NB4 (cell line): ENCODE measurements around the gene PDCD6IP.

Experiments used
- POLR2A ChIP-seq: IDR thresholded peaks from 2 replicates; pipeline ENCODE4 v1.6.1; 2011; ENCODE audit warnings: mild to moderate bottlenecking; ENCODE audit not compliant: insufficient read length; ENCODE audit errors: extremely low read depth
- TF ChIP-seq, protein P1 (sequence below): IDR thresholded peaks from one replicate; pipeline ENCODE4 v1.5.1; 2012; ENCODE audit warnings: low read depth, low read length
- TF ChIP-seq, protein P2 (sequence below): IDR thresholded peaks from 2 replicates; pipeline ENCODE4 v1.6.1; 2011; ENCODE audit warnings: low read depth, low read length

GRCh38 chr3:33858131-33858530 is 59.7 kb downstream of the PDCD6IP start:
- TF ChIP-seq, protein P1, sequence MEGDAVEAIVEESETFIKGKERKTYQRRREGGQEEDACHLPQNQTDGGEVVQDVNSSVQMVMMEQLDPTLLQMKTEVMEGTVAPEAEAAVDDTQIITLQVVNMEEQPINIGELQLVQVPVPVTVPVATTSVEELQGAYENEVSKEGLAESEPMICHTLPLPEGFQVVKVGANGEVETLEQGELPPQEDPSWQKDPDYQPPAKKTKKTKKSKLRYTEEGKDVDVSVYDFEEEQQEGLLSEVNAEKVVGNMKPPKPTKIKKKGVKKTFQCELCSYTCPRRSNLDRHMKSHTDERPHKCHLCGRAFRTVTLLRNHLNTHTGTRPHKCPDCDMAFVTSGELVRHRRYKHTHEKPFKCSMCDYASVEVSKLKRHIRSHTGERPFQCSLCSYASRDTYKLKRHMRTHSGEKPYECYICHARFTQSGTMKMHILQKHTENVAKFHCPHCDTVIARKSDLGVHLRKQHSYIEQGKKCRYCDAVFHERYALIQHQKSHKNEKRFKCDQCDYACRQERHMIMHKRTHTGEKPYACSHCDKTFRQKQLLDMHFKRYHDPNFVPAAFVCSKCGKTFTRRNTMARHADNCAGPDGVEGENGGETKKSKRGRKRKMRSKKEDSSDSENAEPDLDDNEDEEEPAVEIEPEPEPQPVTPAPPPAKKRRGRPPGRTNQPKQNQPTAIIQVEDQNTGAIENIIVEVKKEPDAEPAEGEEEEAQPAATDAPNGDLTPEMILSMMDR: no peak
- TF ChIP-seq, protein P2, sequence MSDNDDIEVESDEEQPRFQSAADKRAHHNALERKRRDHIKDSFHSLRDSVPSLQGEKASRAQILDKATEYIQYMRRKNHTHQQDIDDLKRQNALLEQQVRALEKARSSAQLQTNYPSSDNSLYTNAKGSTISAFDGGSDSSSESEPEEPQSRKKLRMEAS: no peak
- no peak for TF ChIP-seq POLR2A
